SK-N-SH (cell line): Measurements from ENCODE around the gene IGF1R.

Source experiments
- RCOR1 ChIP-seq: fragments of 150-350 bp; IDR thresholded peaks from 2 replicates; pipeline ENCODE4 v1.6.1; 2017; ENCODE audit warnings: antibody characterized with exemption, low read length
- TF ChIP-seq, protein P1 (sequence below): IDR thresholded peaks from 2 replicates; pipeline ENCODE4 v1.4.0; 2012; ENCODE audit warnings: low read depth
- TF ChIP-seq, protein P2 (sequence below): IDR thresholded peaks from 2 replicates; pipeline ENCODE4 v1.6.1; 2012; ENCODE audit warnings: mild to moderate bottlenecking, low read depth, low read length, moderate library complexity

DNA sequence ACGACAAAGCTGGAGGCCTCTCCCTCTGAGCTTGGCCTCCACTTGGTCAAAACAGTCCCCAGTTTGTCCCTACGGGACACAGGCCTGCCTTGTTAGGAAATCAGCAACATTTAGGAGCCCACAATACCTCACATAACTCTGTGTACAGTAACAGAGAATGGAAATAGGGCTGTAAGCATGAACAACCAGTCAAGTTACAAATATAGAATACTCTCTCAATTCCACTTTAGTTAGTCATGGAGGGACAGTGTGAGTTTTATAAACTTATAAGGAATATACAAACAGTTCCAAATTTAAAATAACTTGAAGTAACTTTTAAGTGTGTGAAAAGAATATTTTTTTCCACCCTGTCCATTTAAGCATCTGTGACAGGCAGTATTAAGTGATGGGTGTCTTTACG is 229.8 kb downstream of the IGF1R start:
- TF ChIP-seq, protein P1, sequence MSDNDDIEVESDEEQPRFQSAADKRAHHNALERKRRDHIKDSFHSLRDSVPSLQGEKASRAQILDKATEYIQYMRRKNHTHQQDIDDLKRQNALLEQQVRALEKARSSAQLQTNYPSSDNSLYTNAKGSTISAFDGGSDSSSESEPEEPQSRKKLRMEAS, result no peak
- TF ChIP-seq, protein P2, sequence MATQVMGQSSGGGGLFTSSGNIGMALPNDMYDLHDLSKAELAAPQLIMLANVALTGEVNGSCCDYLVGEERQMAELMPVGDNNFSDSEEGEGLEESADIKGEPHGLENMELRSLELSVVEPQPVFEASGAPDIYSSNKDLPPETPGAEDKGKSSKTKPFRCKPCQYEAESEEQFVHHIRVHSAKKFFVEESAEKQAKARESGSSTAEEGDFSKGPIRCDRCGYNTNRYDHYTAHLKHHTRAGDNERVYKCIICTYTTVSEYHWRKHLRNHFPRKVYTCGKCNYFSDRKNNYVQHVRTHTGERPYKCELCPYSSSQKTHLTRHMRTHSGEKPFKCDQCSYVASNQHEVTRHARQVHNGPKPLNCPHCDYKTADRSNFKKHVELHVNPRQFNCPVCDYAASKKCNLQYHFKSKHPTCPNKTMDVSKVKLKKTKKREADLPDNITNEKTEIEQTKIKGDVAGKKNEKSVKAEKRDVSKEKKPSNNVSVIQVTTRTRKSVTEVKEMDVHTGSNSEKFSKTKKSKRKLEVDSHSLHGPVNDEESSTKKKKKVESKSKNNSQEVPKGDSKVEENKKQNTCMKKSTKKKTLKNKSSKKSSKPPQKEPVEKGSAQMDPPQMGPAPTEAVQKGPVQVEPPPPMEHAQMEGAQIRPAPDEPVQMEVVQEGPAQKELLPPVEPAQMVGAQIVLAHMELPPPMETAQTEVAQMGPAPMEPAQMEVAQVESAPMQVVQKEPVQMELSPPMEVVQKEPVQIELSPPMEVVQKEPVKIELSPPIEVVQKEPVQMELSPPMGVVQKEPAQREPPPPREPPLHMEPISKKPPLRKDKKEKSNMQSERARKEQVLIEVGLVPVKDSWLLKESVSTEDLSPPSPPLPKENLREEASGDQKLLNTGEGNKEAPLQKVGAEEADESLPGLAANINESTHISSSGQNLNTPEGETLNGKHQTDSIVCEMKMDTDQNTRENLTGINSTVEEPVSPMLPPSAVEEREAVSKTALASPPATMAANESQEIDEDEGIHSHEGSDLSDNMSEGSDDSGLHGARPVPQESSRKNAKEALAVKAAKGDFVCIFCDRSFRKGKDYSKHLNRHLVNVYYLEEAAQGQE, result no peak
- no peak for TF ChIP-seq RCOR1
